ENCODE measurements around the gene CCL3. TPM values are rescaled to one million over a fixed set of nuclear protein-coding genes. Genes with fewer than 3 reads are reported as not detected.

The CCL3 gene
- total RNA-seq, 4 donors from 2014 or later = 1.7 to 3.9 TPM; not detected in 2

DNA sequence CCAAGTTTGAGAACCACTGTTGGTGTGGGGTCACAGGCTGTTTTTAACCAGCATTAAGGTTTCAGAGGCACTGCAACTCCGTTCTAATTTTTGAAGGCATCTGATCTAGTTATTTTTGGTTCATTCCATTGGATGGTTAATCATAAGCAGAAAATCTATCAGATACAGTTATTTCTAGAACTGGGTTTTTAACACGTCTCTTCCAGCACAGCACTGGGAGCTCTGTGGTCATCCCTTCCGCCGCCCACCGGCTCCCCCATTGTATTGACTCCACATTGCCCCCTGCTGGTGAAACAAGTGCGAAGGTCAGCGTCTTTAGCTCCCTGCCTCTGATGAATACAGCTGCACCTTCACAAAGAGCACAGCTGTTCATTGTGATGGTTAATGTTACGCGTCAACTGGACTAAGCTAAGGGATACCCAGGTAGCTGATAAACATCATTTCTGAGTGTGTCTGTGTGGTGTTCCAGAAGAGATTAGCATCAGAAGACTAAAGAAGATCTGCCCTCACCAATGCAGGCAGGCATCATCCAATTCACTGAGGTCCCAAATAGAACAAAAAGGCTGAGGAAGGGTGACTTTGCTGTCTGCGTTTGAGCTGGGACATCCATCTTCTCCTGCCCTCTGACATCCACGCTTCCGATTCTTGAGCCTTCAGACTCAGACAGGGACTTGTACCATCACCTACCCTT is 17.4 kb downstream of the CCL3 start:
- DNase-seq = peak; percentile 30 to 44
- H3K27me3 ChIP-seq = no peaks in the 10 kb centered on the region
- TF ChIP-seq POLR2A (IDR thresholded peaks at IDR 0.05) = no peak
- TF ChIP-seq, protein P1, sequence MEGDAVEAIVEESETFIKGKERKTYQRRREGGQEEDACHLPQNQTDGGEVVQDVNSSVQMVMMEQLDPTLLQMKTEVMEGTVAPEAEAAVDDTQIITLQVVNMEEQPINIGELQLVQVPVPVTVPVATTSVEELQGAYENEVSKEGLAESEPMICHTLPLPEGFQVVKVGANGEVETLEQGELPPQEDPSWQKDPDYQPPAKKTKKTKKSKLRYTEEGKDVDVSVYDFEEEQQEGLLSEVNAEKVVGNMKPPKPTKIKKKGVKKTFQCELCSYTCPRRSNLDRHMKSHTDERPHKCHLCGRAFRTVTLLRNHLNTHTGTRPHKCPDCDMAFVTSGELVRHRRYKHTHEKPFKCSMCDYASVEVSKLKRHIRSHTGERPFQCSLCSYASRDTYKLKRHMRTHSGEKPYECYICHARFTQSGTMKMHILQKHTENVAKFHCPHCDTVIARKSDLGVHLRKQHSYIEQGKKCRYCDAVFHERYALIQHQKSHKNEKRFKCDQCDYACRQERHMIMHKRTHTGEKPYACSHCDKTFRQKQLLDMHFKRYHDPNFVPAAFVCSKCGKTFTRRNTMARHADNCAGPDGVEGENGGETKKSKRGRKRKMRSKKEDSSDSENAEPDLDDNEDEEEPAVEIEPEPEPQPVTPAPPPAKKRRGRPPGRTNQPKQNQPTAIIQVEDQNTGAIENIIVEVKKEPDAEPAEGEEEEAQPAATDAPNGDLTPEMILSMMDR (IDR thresholded peaks at IDR 0.05) = peak in 4 of 6 experiments; percentile 33 to 60 (median 41)
- no peaks in the 10 kb centered on the region for H3K4me1 ChIP-seq
- no peaks in the 10 kb centered on the region for H3K9me3 ChIP-seq
- no peak overlapping the region for H3K27ac ChIP-seq
- no peaks in the 10 kb centered on the region for H3K36me3 ChIP-seq
- H3K4me3 ChIP-seq (replicated peaks in 1 of 3) = no peak overlapping the region
- WGBS, 2 donors = 35 to 36% methylated on average over 12 of the region's 12 CpGs
- intact Hi-C loops (cut with DNase I) = loop anchor here (5.0 kb wide), 1 partner anchor 100 kb away; no protein-coding TSS in a partner anchor

DNA sequence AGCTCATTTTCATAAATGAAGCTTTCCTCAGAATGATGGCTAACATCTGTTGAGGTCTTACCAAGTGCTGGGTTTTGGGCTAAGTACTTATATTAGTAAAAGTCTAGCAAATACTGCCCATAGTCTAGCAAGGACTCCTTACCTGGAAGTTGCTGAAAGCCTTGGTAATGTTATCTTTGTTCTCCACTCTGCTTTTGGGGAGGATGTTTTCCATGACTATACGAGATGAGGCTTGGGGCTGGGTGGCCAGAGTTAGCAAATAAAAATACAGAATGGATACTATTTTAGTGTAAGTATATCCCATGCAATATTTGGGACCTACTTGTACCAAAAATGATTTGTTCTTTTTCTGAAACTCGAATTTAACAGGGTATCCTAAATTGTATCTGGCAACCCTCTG is 18.2 kb downstream of the CCL3 start:
- Histone ChIP-seq H3K4me3 (replicated peaks in 1 of 3) (no peak overlapping the region), H3K36me3 (no peaks in the 10 kb centered on the region), H3K27ac (no peak overlapping the region), H3K9me3 (no peaks in the 10 kb centered on the region), H3K27me3 (no peaks in the 10 kb centered on the region), H3K4me1 (no peaks in the 10 kb centered on the region)
- DNase-seq = no peak
- no peak for TF ChIP-seq POLR2A (IDR thresholded peaks at IDR 0.05)
- TF ChIP-seq, protein P1 (IDR thresholded peaks at IDR 0.05) = no peak
- WGBS, 2 donors = 84 to 87% methylated on average over 2 of the region's 2 CpGs
- intact Hi-C loops (cut with DNase I) = loop anchor here (5.0 kb wide), 1 partner anchor 99 kb away; no protein-coding TSS in a partner anchor

DNA sequence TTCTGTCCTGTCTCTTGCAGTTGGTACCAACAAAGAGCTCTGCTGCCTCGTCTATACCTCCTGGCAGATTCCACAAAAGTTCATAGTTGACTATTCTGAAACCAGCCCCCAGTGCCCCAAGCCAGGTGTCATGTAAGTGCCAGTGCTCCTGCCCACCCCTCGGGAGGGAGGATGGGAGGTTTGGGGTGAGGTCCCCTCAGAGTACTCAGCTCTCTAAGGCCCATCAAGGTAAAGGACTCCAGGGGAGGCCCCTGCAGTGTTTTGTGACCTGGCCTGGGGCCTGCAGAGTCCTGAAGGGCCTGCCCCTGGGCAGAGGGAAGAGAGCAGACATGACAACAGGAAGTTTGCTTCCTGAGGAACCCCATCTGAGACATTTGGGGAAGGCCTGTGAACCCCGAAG is 19.5 kb downstream of the CCL3 start:
- no peaks in the 10 kb centered on the region for H3K9me3 ChIP-seq
- no peak overlapping the region for H3K27ac ChIP-seq
- no peaks in the 10 kb centered on the region for H3K4me1 ChIP-seq
- DNase-seq = no peak
- H3K36me3 ChIP-seq = no peaks in the 10 kb centered on the region
- intact Hi-C loops (cut with DNase I) = loop anchor here (5.0 kb wide), 1 partner anchor 98 kb away; no protein-coding TSS in a partner anchor
- 73 to 79% methylated on average over 2 to 3 of the region's 3 CpGs for WGBS, 2 donors
- TF ChIP-seq, protein P1 (IDR thresholded peaks at IDR 0.05) = no peak
- H3K27me3 ChIP-seq = no peaks in the 10 kb centered on the region
- no peak overlapping the region for H3K4me3 ChIP-seq (replicated peaks in 1 of 3)

DNA sequence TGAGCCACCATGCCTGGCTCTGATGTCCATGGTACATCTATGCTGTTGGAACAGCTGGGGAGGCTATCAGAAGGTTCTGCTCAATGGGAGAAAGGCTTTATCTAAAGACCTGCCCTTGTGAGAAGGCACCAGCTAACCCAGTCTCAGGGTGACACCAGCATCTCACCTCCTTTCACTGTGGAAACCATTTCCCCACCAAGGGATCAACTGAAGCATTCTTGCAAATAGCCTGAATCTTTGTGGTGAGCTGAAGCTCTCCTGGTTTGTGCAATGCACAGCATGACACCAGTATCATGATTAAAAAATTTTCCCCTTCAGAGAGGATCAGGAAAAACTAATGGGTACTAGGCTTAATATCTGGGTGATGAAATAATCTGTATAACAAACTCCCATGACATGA is 20.8 kb downstream of the CCL3 start:
- no peaks in the 10 kb centered on the region for H3K4me1 ChIP-seq
- DNase-seq = no peak
- no peaks in the 10 kb centered on the region for H3K9me3 ChIP-seq
- intact Hi-C loops (cut with DNase I) = no loop called here
- no peak for TF ChIP-seq POLR2A (IDR thresholded peaks at IDR 0.05)
- TF ChIP-seq, protein P1 (IDR thresholded peaks at IDR 0.05) = no peak
- H3K4me3 ChIP-seq (replicated peaks in 1 of 3) = no peak overlapping the region
- H3K36me3 ChIP-seq = no peaks in the 10 kb centered on the region
- no peaks in the 10 kb centered on the region for H3K27me3 ChIP-seq
- no peak overlapping the region for H3K27ac ChIP-seq

DNA sequence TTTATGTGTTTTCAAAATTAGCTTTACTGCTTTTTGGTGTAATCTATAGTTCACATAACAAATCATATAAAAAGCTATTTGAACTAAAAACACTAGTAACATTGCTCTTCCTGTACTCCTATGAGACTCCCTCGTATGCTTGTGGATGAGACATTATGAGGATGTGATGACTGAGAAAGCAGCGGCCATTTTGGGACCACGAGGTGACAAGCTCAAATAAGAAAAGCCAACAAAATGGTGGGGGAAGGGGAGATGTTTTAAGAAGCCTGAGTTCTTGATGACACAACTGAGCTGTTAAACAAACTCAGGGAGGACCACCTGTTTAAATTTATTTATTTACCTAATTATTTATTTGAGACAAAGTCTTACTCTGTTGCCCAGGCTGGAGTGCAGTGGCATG is 21.4 kb downstream of the CCL3 start:
- WGBS, 2 donors = 77 to 81% methylated on average over 3 of the region's 3 CpGs
- no peaks in the 10 kb centered on the region for H3K4me1 ChIP-seq
- no peaks in the 10 kb centered on the region for H3K27me3 ChIP-seq
- no peaks in the 10 kb centered on the region for H3K36me3 ChIP-seq
- DNase-seq = no peak
- TF ChIP-seq, protein P1 (IDR thresholded peaks at IDR 0.05) = no peak
- no peak for TF ChIP-seq POLR2A (IDR thresholded peaks at IDR 0.05)
- H3K27ac ChIP-seq = no peak overlapping the region
- H3K4me3 ChIP-seq (replicated peaks in 1 of 3) = no peak overlapping the region
- intact Hi-C loops (cut with DNase I) = no loop called here
- no peaks in the 10 kb centered on the region for H3K9me3 ChIP-seq

Measured in thyroid gland (tissue), 4 donors.